RPMI8226 (cell line): ENCODE measurements around the gene TMEM33.

Experiments
- DNase-seq: peaks from one replicate; pipeline ENCODE4 v3.0.0-alpha.2; 2015

TMEM33 gene

GRCh38 chr4:42008011-42008786, 73.0 kb downstream of the TMEM33 start:
- DNase-seq = no peak
